ENCODE results near the gene SLC35A3. TPM values are rescaled to one million over a fixed set of nuclear protein-coding genes. Genes with fewer than 3 reads are reported as not detected.

Gene SLC35A3
- total and polyA plus RNA-seq, 10 of the 15 experiments (the other 5 are each of a cell fraction or from before 2014, with no cell fraction given) = 3.6 to 24.3 (median 15.4) TPM

- no peaks in the 10 kb centered on the region for H3K79me2 ChIP-seq (ENCODE audit: control insufficient read depth, insufficient read depth, low read length)
- ATAC-seq (no peak), DNase-seq (ENCODE audit: low read depth, low spot score) (no peak), FAIRE-seq (no peak)
- no peaks in the 10 kb centered on the region for H3K4me1 ChIP-seq (ENCODE audit: control insufficient read depth, insufficient read depth, low read length)
- no peaks in the 10 kb centered on the region; the same call in 1 of the 3 replicates for H3K9me3 ChIP-seq (replicated peaks; ENCODE audit: control insufficient read depth, insufficient read depth, low read length)
- no peak overlapping the region for H3K9ac ChIP-seq (ENCODE audit: control insufficient read depth, insufficient read depth, low read length)
- no peaks in the 10 kb centered on the region for H3K27me3 ChIP-seq (replicated peaks in 1 of 2; ENCODE audit: control insufficient read depth in 2 of 2, insufficient read depth in 2 of 2, low read length in 1 of 2)
- no peak overlapping the region for H3K4me2 ChIP-seq (ENCODE audit: control insufficient read depth, insufficient read depth)
- ChIA-PET POLR2A (no interaction called here), SMC1A (ENCODE audit: uncharacterized antibody, unreplicated experiment) (interaction anchor here (1.3 kb wide), 1 partner anchor 101 kb away, joined by 3 read pairs; no protein-coding TSS in a partner anchor), CTCF (no interaction called here), RAD21 (ENCODE audit: unreplicated experiment) (interaction anchor here (2.4 kb wide), 1 partner anchor 8 kb away, joined by 5 read pairs; no protein-coding TSS in a partner anchor)
- H3K27ac ChIP-seq (ENCODE audit: control insufficient read depth, insufficient read depth) = no peak overlapping the region
- intact Hi-C loops (cut with micrococcal nuclease; ENCODE audit: unreplicated experiment) (no loop called here), in situ Hi-C loops (cut with MboI) (no loop called here)
- TF ChIP-seq ETV6 (conservative IDR thresholded peaks at IDR 0.05 in 1 of 2, IDR thresholded peaks at IDR 0.05 in 1 of 2; ENCODE audit: borderline replicate concordance in 1 of 2, low read depth in 1 of 2) (no peak), NFXL1 (IDR thresholded peaks at IDR 0.05; ENCODE audit: borderline replicate concordance) (no peak), SP1 (IDR thresholded peaks at IDR 0.05; ENCODE audit: low read depth, low read length) (no peak), IRF5 (IDR thresholded peaks at IDR 0.05; ENCODE audit: borderline replicate concordance) (no peak), NR2C2 (IDR thresholded peaks at IDR 0.05; ENCODE audit: borderline replicate concordance, control insufficient read depth, insufficient read length, low read depth) (no peak), YBX1 (IDR thresholded peaks at IDR 0.05) (no peak), ZNF24 (IDR thresholded peaks at IDR 0.05) (no peak), CEBPZ (IDR thresholded peaks at IDR 0.05; ENCODE audit: low read depth, low read length) (no peak), MTA2 (IDR thresholded peaks at IDR 0.05; ENCODE audit: low read depth) (no peak), EGR1 (IDR thresholded peaks at IDR 0.05; ENCODE audit: borderline replicate concordance in 1 of 2, low read depth in 2 of 2, low read length in 2 of 2) (no peak), KLF5 (IDR thresholded peaks at IDR 0.05; ENCODE audit: partially characterized antibody) (no peak), ELK1 (IDR thresholded peaks at IDR 0.05; ENCODE audit: low read depth, low read length) (no peak), STAT1 (conservative IDR thresholded peaks at IDR 0.05) (no peak), POU2F2 (IDR thresholded peaks at IDR 0.05; ENCODE audit: borderline replicate concordance, low read depth, low read length) (no peak)
- no peak overlapping the region for H3K4me3 ChIP-seq
- no peaks in the 10 kb centered on the region; a peak in 1 of 4 replicates for H3K36me3 ChIP-seq (ENCODE audit: control insufficient read depth in 2 of 2, insufficient read depth in 2 of 2, low read length in 1 of 2)
- no peaks in the 10 kb centered on the region for H4K20me1 ChIP-seq (ENCODE audit: control insufficient read depth, insufficient read depth)
- no peak overlapping the region for H2AFZ ChIP-seq (ENCODE audit: control insufficient read depth, low read depth, low read length)
- BruUV-seq (replicated peaks) = no TSS peak
Observed at GRCh38 chr1:99980928-99981327, 11.1 kb downstream of the SLC35A3 start.
